Neuronal stem cell (in vitro differentiated cells): ENCODE measurements around the gene DMXL1.

Experiments
- DNase-seq: peaks from one replicate; pipeline ENCODE4 v3.0.0-alpha.2; 2013; ENCODE audit warnings: low spot score
- H2AFZ ChIP-seq: one replicate; pipeline ENCODE4 v1.6.1; 2013; ENCODE audit warnings: mild to moderate bottlenecking, low read length, inconsistent platforms
- H2AK5ac ChIP-seq: 2 replicates; pipeline ENCODE4 v1.6.1; 2013; ENCODE audit warnings: low read depth, mild to moderate bottlenecking, inconsistent platforms, low read length, moderate library complexity, mixed read lengths
- H2BK120ac ChIP-seq: 2 replicates; pipeline ENCODE4 v1.6.1; 2013; ENCODE audit warnings: low read depth, mild to moderate bottlenecking, inconsistent platforms, low read length, moderate library complexity, mixed read lengths
- H2BK12ac ChIP-seq: one replicate; pipeline ENCODE4 v1.6.1; 2013; ENCODE audit warnings: low read length, inconsistent platforms
- H2BK15ac ChIP-seq: 2 replicates; pipeline ENCODE4 v1.6.1; 2013; ENCODE audit warnings: mild to moderate bottlenecking, low read length, inconsistent platforms, mixed read lengths
- H2BK5ac ChIP-seq: one replicate; pipeline ENCODE4 v1.6.1; 2013; ENCODE audit warnings: inconsistent platforms, mild to moderate bottlenecking, low read length, moderate library complexity
- H3K14ac ChIP-seq: one replicate; pipeline ENCODE4 v1.6.1; 2013; ENCODE audit warnings: low read length, inconsistent platforms
- H3K18ac ChIP-seq: 2 replicates; pipeline ENCODE4 v1.6.1; 2013; ENCODE audit warnings: low read length, inconsistent platforms
- H3K23ac ChIP-seq: 2 replicates; pipeline ENCODE4 v1.6.1; 2013; ENCODE audit warnings: low read depth, mild to moderate bottlenecking, mixed read lengths, low read length, inconsistent platforms; ENCODE audit not compliant: poor library complexity
- H3K27ac ChIP-seq: replicated peaks from 3 replicates; pipeline ENCODE4 v1.5.1; 2013; ENCODE audit warnings: low read length, inconsistent platforms
- H3K27me3 ChIP-seq, 3 experiments: 2 replicates each; pipeline ENCODE4 v1.6.1; 2013; ENCODE audit warnings: low read length in 3 of 3, mild to moderate bottlenecking in 2 of 3, inconsistent platforms in 1 of 3, low read depth in 1 of 3, mixed read lengths in 1 of 3, moderate library complexity in 1 of 3; ENCODE audit not compliant: control insufficient read depth in 3 of 3, insufficient read depth in 3 of 3
- H3K36me3 ChIP-seq, 2 donors: replicated peaks in 1 of 2; 2 replicates each; pipeline ENCODE4 v1.6.1; 2013; ENCODE audit warnings: low read length in 2 of 2; ENCODE audit not compliant: control insufficient read depth in 2 of 2, insufficient read depth in 2 of 2
- H3K4ac ChIP-seq: 2 replicates; pipeline ENCODE4 v1.6.1; 2013; ENCODE audit warnings: inconsistent platforms, mild to moderate bottlenecking, low read length, moderate library complexity
- H3K4me1 ChIP-seq, 2 donors: 1 replicate in 1 of 2; 2 replicates in 1 of 2; pipeline ENCODE4 v1.6.1; 2013; ENCODE audit warnings: low read length in 2 of 2, low read depth in 1 of 2; ENCODE audit not compliant: control insufficient read depth in 2 of 2, insufficient read depth in 1 of 2
- H3K4me2 ChIP-seq: one replicate; pipeline ENCODE4 v1.6.1; 2013; ENCODE audit warnings: mild to moderate bottlenecking, low read length, inconsistent platforms; ENCODE audit not compliant: insufficient read depth, poor library complexity, severe bottlenecking
- H3K4me3 ChIP-seq, 2 donors: 2 replicates each; pipeline ENCODE4 v1.5.1; 2013; ENCODE audit warnings: low read length in 2 of 2, mild to moderate bottlenecking in 2 of 2, inconsistent platforms in 1 of 2, moderate library complexity in 1 of 2
- H3K79me1 ChIP-seq: one replicate; pipeline ENCODE4 v1.6.1; 2013; ENCODE audit warnings: low read depth, mild to moderate bottlenecking, inconsistent platforms, low read length, moderate library complexity
- H3K9ac ChIP-seq: one replicate; pipeline ENCODE4 v1.6.1; 2013; ENCODE audit warnings: mild to moderate bottlenecking, low read depth, low read length, inconsistent platforms; ENCODE audit not compliant: poor library complexity
- H3K9me3 ChIP-seq, 2 donors: replicated peaks in 1 of 2; 2 replicates each; pipeline versions ENCODE3 to v1.6.1; 2013; ENCODE audit warnings: low read length in 2 of 2, mild to moderate bottlenecking in 2 of 2, inconsistent platforms in 1 of 2, low read depth in 1 of 2, mixed read lengths in 1 of 2, moderate library complexity in 1 of 2; ENCODE audit not compliant: control insufficient read depth in 2 of 2, insufficient read depth in 1 of 2
- H4K8ac ChIP-seq: one replicate; pipeline ENCODE4 v1.6.1; 2013; ENCODE audit warnings: low read depth, mild to moderate bottlenecking, inconsistent platforms, low read length, moderate library complexity
- H4K91ac ChIP-seq: one replicate; pipeline ENCODE4 v1.6.1; 2013; ENCODE audit warnings: low read length, low read depth, mild to moderate bottlenecking, inconsistent platforms; ENCODE audit not compliant: poor library complexity
- WGBS, 2 donors: extraction: QIAGEN DNeasy Blood & Tissue Kit; methylation state at CpG; one replicate each; pipeline ENCODE4 v1.1.7; 2013; ENCODE audit warnings: missing lambda C conversion rate in 2 of 2, mixed read lengths in 1 of 2; ENCODE audit not compliant: insufficient read length in 2 of 2, insufficient replicate concordance in 1 of 2; ENCODE audit errors: extremely low coverage in 2 of 2; 5-methylcytosine and 5-hydroxymethylcytosine counted together

The DMXL1 gene

GRCh38 chr5:119287547-119288111 is 216.7 kb downstream of the DMXL1 start:
- Histone ChIP-seq H3K14ac (no peak overlapping the region), H3K9me3 (no peaks in the 10 kb centered on the region), H2BK5ac (no peak overlapping the region), H2BK15ac (no peak overlapping the region), H4K8ac (no peak overlapping the region), H2BK12ac (no peak overlapping the region), H4K91ac (no peak overlapping the region), H3K9ac (no peak overlapping the region), H3K23ac (no peak overlapping the region), H2BK120ac (no peak overlapping the region), H2AK5ac (no peak overlapping the region), H3K4me3 (no peak overlapping the region), H3K27me3 (no peaks in the 10 kb centered on the region), H3K27ac (no peak overlapping the region), H3K4me2 (no peak overlapping the region), H3K4me1 (peaks cover 2 to 3% of the 10 kb centered on the region in 2 donors), H3K4ac (no peak overlapping the region), H3K79me1 (no peaks in the 10 kb centered on the region), H2AFZ (no peak overlapping the region), H3K18ac (no peak overlapping the region), H3K36me3 (no peaks in the 10 kb centered on the region)
- no CpG with 5 or more reads among the region's 3 CpGs for WGBS, 2 donors
- no peak for DNase-seq

GRCh38 chr5:119288379-119289033 is 217.6 kb downstream of the DMXL1 start:
- Histone ChIP-seq H2BK15ac (no peak overlapping the region), H2BK120ac (no peak overlapping the region), H3K9ac (no peak overlapping the region), H3K4me3 (no peak overlapping the region), H3K4me2 (no peak overlapping the region), H3K27ac (no peak overlapping the region), H3K23ac (no peak overlapping the region), H3K14ac (no peak overlapping the region), H2BK5ac (no peak overlapping the region), H3K4me1 (peaks cover 2 to 3% of the 10 kb centered on the region in 2 donors), H2BK12ac (no peak overlapping the region), H3K9me3 (no peaks in the 10 kb centered on the region), H3K36me3 (no peaks in the 10 kb centered on the region), H3K18ac (no peak overlapping the region), H4K91ac (no peak overlapping the region), H3K4ac (no peak overlapping the region), H2AFZ (no peak overlapping the region), H3K27me3 (no peaks in the 10 kb centered on the region), H4K8ac (no peak overlapping the region), H3K79me1 (no peaks in the 10 kb centered on the region), H2AK5ac (no peak overlapping the region)
- DNase-seq: no peak
- WGBS, 2 donors: no CpG with 5 or more reads among the region's 2 CpGs

GRCh38 chr5:119289438-119290044 is 218.7 kb downstream of the DMXL1 start:
- Histone ChIP-seq H3K18ac (no peak overlapping the region), H2AFZ (no peak overlapping the region), H3K27ac (no peak overlapping the region), H4K91ac (no peak overlapping the region), H3K4me2 (no peak overlapping the region), H4K8ac (no peak overlapping the region), H2BK5ac (no peak overlapping the region), H2AK5ac (no peak overlapping the region), H3K4me3 (no peak overlapping the region), H3K9ac (no peak overlapping the region), H3K36me3 (no peaks in the 10 kb centered on the region), H2BK120ac (no peak overlapping the region), H2BK15ac (no peak overlapping the region), H3K23ac (no peak overlapping the region), H3K4ac (no peak overlapping the region), H3K9me3 (no peaks in the 10 kb centered on the region), H2BK12ac (no peak overlapping the region), H3K14ac (no peak overlapping the region), H3K27me3 (no peaks in the 10 kb centered on the region), H3K4me1 (peaks cover 2 to 3% of the 10 kb centered on the region in 2 donors), H3K79me1 (no peaks in the 10 kb centered on the region)
- WGBS, 2 donors: no CpG with 5 or more reads among the region's 3 CpGs
- DNase-seq: no peak

GRCh38 chr5:119290161-119290569 is 219.3 kb downstream of the DMXL1 start:
- DNase-seq: no peak
- peaks cover 2 to 3% of the 10 kb centered on the region in 2 donors for H3K4me1 ChIP-seq

More at GRCh38 chr5:119290161-119290569, 219.3 kb downstream of the DMXL1 start:
- H3K23ac ChIP-seq: no peak overlapping the region
- no CpG with 5 or more reads among the region's 3 CpGs for WGBS, 2 donors
- no peak overlapping the region for H2AFZ ChIP-seq
- no peak overlapping the region for H3K14ac ChIP-seq
- no peak overlapping the region for H4K8ac ChIP-seq
- H3K27ac ChIP-seq: no peak overlapping the region
- H3K79me1 ChIP-seq: no peaks in the 10 kb centered on the region
- no peak overlapping the region for H3K4me3 ChIP-seq
- H2BK12ac ChIP-seq: no peak overlapping the region
- H4K91ac ChIP-seq: no peak overlapping the region
- no peak overlapping the region for H2BK5ac ChIP-seq
- H3K36me3 ChIP-seq: no peaks in the 10 kb centered on the region
- H3K18ac ChIP-seq: no peak overlapping the region
- no peak overlapping the region for H2BK15ac ChIP-seq
- H3K27me3 ChIP-seq: no peaks in the 10 kb centered on the region
- H3K9me3 ChIP-seq: no peaks in the 10 kb centered on the region
- no peak overlapping the region for H3K4me2 ChIP-seq
- H3K9ac ChIP-seq: no peak overlapping the region
- no peak overlapping the region for H2AK5ac ChIP-seq
- no peak overlapping the region for H2BK120ac ChIP-seq
- H3K4ac ChIP-seq: no peak overlapping the region
